H1 (cell line): Measurements from ENCODE around the gene TFB2M. TPM values are rescaled to one million over a fixed set of nuclear protein-coding genes. Genes with fewer than 3 reads are reported as not detected.

Source experiments
- KDM1A ChIP-seq: fragments of 200-600, 300-600 bp; sonication (generic); IDR thresholded peaks from 2 replicates; pipeline ENCODE4 v1.7.1; 2016; ENCODE audit warnings: mild to moderate bottlenecking, low read length, borderline replicate concordance
- SIX5 ChIP-seq: IDR thresholded peaks from 2 replicates; pipeline ENCODE4 v1.6.1; 2011; ENCODE audit warnings: mild to moderate bottlenecking, low read depth, low read length
- TAF7 ChIP-seq: optimal IDR thresholded peaks from 2 replicates; pipeline ENCODE3; 2011; ENCODE audit warnings: low read depth, mild to moderate bottlenecking, inconsistent platforms, low read length, moderate library complexity, borderline replicate concordance
- polyA plus RNA-seq, 7 experiments: library from polyadenylated mRNA; depleted of rRNA in 3 of 7; stranded (reverse) in 5 of 7; unstranded in 2 of 7; fragments of >200 nt in 5 of 7; fragments of 200-250 nt in 2 of 7; gene quantifications; 1 replicate in 5 of 7; 2 replicates in 1 of 7; 4 replicates in 1 of 7; pipeline versions ENCODE4 v1.2.1 to v1.2.3, GENCODE V29; 2011 to 2013; ENCODE audit warnings: missing spikeins in 2 of 7, mixed read lengths in 2 of 7
- total RNA-seq: library from RNA; stranded (reverse); fragmentation: NEBNext Ultra II Directional; extraction: Animal tissue kit (Norgen Biotek cat#: 25700); gene quantifications from 2 replicates; pipeline ENCODE4 v1.2.1, GENCODE V29; 2021
- TF ChIP-seq, protein P1 (sequence below): fragments of 300-600 bp; sonication (generic); IDR thresholded peaks from 2 replicates; pipeline ENCODE4 v1.7.1; 2012; ENCODE audit warnings: low read length, moderate library complexity, mild to moderate bottlenecking, inconsistent platforms; ENCODE audit not compliant: insufficient replicate concordance

The TFB2M gene
- total and polyA plus RNA-seq, 2 of the 8 experiments (the other 6 are each of a cell fraction or from before 2014, with no cell fraction given) = 10.4 to 22.0 TPM

DNA sequence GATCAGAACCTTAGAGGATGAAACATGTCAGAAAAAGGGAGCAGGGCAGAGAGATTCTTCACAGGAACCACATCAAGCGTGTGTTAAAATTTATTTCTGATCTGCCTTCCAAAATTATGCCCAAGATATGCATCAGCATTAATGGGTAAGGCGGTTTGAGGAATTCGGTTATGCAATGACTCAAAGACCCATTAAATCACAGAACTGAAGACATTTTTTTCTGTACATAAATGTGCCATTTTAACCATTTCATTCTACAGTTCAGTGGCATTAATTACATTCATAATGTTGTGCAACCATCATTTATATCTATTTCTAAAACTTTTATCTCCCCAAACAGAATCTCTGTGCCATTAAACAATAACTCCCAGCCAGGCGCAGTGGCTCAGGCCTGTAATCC lies 43.6 kb upstream of the TFB2M start (continued):
- TF ChIP-seq, protein P1, sequence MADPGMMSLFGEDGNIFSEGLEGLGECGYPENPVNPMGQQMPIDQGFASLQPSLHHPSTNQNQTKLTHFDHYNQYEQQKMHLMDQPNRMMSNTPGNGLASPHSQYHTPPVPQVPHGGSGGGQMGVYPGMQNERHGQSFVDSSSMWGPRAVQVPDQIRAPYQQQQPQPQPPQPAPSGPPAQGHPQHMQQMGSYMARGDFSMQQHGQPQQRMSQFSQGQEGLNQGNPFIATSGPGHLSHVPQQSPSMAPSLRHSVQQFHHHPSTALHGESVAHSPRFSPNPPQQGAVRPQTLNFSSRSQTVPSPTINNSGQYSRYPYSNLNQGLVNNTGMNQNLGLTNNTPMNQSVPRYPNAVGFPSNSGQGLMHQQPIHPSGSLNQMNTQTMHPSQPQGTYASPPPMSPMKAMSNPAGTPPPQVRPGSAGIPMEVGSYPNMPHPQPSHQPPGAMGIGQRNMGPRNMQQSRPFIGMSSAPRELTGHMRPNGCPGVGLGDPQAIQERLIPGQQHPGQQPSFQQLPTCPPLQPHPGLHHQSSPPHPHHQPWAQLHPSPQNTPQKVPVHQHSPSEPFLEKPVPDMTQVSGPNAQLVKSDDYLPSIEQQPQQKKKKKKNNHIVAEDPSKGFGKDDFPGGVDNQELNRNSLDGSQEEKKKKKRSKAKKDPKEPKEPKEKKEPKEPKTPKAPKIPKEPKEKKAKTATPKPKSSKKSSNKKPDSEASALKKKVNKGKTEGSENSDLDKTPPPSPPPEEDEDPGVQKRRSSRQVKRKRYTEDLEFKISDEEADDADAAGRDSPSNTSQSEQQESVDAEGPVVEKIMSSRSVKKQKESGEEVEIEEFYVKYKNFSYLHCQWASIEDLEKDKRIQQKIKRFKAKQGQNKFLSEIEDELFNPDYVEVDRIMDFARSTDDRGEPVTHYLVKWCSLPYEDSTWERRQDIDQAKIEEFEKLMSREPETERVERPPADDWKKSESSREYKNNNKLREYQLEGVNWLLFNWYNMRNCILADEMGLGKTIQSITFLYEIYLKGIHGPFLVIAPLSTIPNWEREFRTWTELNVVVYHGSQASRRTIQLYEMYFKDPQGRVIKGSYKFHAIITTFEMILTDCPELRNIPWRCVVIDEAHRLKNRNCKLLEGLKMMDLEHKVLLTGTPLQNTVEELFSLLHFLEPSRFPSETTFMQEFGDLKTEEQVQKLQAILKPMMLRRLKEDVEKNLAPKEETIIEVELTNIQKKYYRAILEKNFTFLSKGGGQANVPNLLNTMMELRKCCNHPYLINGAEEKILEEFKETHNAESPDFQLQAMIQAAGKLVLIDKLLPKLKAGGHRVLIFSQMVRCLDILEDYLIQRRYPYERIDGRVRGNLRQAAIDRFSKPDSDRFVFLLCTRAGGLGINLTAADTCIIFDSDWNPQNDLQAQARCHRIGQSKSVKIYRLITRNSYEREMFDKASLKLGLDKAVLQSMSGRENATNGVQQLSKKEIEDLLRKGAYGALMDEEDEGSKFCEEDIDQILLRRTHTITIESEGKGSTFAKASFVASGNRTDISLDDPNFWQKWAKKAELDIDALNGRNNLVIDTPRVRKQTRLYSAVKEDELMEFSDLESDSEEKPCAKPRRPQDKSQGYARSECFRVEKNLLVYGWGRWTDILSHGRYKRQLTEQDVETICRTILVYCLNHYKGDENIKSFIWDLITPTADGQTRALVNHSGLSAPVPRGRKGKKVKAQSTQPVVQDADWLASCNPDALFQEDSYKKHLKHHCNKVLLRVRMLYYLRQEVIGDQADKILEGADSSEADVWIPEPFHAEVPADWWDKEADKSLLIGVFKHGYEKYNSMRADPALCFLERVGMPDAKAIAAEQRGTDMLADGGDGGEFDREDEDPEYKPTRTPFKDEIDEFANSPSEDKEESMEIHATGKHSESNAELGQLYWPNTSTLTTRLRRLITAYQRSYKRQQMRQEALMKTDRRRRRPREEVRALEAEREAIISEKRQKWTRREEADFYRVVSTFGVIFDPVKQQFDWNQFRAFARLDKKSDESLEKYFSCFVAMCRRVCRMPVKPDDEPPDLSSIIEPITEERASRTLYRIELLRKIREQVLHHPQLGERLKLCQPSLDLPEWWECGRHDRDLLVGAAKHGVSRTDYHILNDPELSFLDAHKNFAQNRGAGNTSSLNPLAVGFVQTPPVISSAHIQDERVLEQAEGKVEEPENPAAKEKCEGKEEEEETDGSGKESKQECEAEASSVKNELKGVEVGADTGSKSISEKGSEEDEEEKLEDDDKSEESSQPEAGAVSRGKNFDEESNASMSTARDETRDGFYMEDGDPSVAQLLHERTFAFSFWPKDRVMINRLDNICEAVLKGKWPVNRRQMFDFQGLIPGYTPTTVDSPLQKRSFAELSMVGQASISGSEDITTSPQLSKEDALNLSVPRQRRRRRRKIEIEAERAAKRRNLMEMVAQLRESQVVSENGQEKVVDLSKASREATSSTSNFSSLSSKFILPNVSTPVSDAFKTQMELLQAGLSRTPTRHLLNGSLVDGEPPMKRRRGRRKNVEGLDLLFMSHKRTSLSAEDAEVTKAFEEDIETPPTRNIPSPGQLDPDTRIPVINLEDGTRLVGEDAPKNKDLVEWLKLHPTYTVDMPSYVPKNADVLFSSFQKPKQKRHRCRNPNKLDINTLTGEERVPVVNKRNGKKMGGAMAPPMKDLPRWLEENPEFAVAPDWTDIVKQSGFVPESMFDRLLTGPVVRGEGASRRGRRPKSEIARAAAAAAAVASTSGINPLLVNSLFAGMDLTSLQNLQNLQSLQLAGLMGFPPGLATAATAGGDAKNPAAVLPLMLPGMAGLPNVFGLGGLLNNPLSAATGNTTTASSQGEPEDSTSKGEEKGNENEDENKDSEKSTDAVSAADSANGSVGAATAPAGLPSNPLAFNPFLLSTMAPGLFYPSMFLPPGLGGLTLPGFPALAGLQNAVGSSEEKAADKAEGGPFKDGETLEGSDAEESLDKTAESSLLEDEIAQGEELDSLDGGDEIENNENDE = no peak
- TF ChIP-seq SIX5 (no peak), TAF7 (no peak), KDM1A (no peak)
